ENCODE results near the gene IL16. TPM values are rescaled to one million over a fixed set of nuclear protein-coding genes. Genes with fewer than 3 reads are reported as not detected.

The IL16 gene
- total and polyA plus RNA-seq, 9 donors, result 1.8 to 16.5 (median 9.0) TPM

DNA sequence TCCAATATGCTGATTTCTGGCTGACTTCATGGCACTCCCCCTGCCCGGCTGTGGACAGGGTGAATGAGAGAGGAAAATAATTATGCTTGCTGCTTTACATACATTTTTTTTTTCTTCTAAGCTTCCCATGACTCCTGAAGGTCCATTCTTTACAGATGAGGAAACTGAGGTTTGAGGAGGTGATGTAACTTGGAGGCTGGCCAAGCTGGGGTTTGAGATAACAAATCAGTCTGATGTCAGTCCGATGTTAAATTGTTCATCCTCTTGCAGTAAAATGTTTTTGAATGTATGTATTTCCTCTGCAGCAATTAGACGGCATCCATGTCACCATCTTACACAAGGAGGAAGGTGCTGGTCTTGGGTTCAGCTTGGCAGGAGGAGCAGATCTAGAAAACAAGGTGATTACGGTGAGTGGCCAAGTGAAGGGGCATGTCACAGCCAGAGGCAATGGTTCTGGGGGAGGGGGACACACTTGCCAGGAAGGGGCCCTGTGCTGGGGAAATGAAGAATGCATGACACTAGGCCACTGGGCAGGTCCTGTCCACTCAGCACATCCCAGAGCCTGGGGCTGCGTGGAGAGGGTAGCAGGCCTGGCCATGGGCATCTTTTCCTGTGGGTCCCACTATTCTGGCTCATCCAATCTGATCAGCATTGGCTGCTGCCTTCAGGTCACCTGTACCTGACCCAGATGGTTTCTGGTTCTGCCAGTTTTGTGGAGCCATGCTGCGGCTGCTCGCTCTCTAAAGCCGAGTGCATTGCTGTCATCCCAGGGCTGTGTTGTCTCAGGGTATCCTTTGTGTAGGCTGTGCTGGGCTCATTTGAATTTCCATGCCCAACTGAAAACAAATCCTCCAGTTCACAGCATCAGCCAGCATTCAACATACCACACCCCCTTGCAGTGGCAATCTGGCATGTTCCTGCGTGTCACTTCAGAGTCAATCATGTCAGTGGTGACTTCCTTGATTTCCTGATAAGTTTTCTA, 106.9 kb downstream of the IL16 start:
- H3K4me1 ChIP-seq (ENCODE audit: insufficient read depth), result no peaks in the 10 kb centered on the region
- no peak for TF ChIP-seq EP300 (IDR thresholded peaks at IDR 0.05)
- TF ChIP-seq POLR2A (IDR thresholded peaks at IDR 0.05), result no peak
- TF ChIP-seq, protein P1, sequence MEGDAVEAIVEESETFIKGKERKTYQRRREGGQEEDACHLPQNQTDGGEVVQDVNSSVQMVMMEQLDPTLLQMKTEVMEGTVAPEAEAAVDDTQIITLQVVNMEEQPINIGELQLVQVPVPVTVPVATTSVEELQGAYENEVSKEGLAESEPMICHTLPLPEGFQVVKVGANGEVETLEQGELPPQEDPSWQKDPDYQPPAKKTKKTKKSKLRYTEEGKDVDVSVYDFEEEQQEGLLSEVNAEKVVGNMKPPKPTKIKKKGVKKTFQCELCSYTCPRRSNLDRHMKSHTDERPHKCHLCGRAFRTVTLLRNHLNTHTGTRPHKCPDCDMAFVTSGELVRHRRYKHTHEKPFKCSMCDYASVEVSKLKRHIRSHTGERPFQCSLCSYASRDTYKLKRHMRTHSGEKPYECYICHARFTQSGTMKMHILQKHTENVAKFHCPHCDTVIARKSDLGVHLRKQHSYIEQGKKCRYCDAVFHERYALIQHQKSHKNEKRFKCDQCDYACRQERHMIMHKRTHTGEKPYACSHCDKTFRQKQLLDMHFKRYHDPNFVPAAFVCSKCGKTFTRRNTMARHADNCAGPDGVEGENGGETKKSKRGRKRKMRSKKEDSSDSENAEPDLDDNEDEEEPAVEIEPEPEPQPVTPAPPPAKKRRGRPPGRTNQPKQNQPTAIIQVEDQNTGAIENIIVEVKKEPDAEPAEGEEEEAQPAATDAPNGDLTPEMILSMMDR (IDR thresholded peaks at IDR 0.05), result no peak
- H3K27ac ChIP-seq, result no peak overlapping the region
- no peaks in the 10 kb centered on the region for H3K9me3 ChIP-seq
- intact Hi-C loops (cut with DNase I), result no loop called here
- H3K36me3 ChIP-seq, result no peaks in the 10 kb centered on the region
- no peak overlapping the region for H3K4me3 ChIP-seq
- WGBS, 3 donors, result 83 to 86% (median 83%) methylated on average over 9 of the region's 9 CpGs
- no peaks in the 10 kb centered on the region for H3K27me3 ChIP-seq
- no peak for DNase-seq

DNA sequence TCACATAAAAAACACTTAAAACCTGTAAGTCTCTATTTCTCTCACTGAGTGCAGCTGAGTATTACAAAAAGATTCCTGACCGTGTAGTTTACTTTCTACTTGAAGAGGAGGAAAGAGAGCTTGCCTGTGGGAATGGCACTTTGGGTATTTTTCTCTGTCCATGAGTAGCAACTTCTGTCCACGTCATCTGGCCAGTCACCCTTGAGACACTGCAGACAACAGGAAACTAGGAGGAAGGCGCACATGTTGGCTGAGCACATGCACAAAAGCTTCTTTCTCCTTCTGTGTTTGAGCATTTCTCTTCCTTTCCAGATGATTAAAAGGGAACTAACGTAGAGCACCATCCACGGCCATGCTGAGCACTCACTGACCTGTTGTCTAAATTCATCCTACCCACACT, 107.5 kb downstream of the IL16 start:
- Histone ChIP-seq H3K27me3 (no peaks in the 10 kb centered on the region), H3K4me3 (no peak overlapping the region), H3K36me3 (no peaks in the 10 kb centered on the region), H3K9me3 (no peaks in the 10 kb centered on the region), H3K4me1 (ENCODE audit: insufficient read depth) (no peaks in the 10 kb centered on the region), H3K27ac (no peak overlapping the region)
- intact Hi-C loops (cut with DNase I), result no loop called here
- DNase-seq, result no peak
- TF ChIP-seq POLR2A (IDR thresholded peaks at IDR 0.05) (no peak), EP300 (IDR thresholded peaks at IDR 0.05) (no peak)
- TF ChIP-seq, protein P1 (IDR thresholded peaks at IDR 0.05), result no peak
- 81 to 89% (median 81%) methylated on average over 5 of the region's 5 CpGs for WGBS, 3 donors

DNA sequence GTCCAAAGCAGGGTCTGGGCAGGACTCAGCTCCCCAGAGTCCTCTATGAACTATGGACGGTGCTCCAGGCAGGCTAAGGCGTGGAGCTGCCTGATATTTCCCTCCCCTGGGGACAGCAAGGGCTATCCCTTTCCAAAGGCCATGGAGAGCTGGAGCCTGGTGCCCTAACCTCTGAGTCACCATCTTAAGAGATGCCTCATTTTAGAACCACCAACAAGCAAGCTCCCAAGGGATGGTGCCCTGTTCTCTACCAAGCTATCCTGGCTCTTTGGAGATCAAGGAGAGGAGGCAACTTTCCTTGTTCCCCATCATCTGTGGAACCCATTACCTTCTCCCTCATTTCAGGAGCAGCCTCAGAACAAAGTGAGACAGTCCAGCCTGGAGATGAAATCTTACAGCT, 111.6 kb downstream of the IL16 start:
- WGBS, 3 donors, result 67 to 90% (median 82%) methylated on average over 2 of the region's 2 CpGs
- H3K27me3 ChIP-seq, result no peaks in the 10 kb centered on the region
- no peaks in the 10 kb centered on the region for H3K9me3 ChIP-seq
- no peak overlapping the region for H3K4me3 ChIP-seq
- no peak overlapping the region for H3K27ac ChIP-seq
- TF ChIP-seq, protein P1 (IDR thresholded peaks at IDR 0.05), result no peak
- TF ChIP-seq POLR2A (IDR thresholded peaks at IDR 0.05) (no peak), EP300 (IDR thresholded peaks at IDR 0.05) (no peak)
- H3K4me1 ChIP-seq (ENCODE audit: insufficient read depth), result peaks cover 4% of the 10 kb centered on the region
- intact Hi-C loops (cut with DNase I), result no loop called here
- no peaks in the 10 kb centered on the region for H3K36me3 ChIP-seq
- DNase-seq, result no peak

DNA sequence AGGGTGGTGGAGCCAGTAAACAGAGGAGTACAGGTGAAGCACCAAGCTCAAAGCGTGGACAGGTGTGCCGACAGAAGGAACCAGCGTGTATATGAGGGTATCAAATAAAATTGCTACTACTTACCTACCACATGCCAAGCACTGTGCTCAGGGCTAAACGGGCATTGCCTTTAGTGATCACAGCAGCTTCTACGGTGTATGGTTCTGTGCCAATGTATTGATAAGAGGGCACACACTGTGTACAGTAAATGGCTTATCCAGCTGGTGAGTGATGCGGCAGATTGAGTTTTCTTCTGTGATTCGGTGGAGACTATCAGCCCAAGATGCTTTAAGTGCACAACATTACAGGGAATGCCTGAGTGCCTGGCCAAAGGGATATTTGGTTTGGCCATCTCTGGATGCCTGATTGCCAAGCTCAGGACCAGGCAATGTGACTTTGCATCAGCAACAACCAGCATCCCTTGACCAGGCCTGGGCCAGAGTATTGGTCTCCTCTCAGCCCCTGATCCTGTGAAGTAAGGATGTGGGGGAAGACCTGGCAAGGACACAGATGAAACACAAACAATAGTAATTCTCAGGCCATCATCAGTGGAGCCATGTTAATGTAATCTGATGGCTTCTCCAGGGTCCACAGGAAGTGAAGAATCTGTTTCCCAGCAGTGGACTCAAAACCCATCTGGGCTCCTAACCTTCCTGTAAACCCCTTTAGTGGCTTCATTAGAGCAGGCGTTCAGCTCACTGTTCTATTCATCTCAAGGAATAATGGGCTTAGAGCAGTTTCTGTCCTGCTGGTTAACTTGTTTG, 113.2 kb downstream of the IL16 start:
- intact Hi-C loops (cut with DNase I), result no loop called here
- H3K27ac ChIP-seq, result no peak overlapping the region
- no peaks in the 10 kb centered on the region for H3K9me3 ChIP-seq
- H3K36me3 ChIP-seq, result no peaks in the 10 kb centered on the region
- no peak for DNase-seq
- peaks cover 6% of the 10 kb centered on the region for H3K4me1 ChIP-seq (ENCODE audit: insufficient read depth)
- no peaks in the 10 kb centered on the region for H3K27me3 ChIP-seq
- 87 to 92% (median 89%) methylated on average over 8 of the region's 8 CpGs for WGBS, 3 donors
- TF ChIP-seq POLR2A (IDR thresholded peaks at IDR 0.05) (no peak), EP300 (IDR thresholded peaks at IDR 0.05) (no peak)
- TF ChIP-seq, protein P1 (IDR thresholded peaks at IDR 0.05), result no peak
- H3K4me3 ChIP-seq, result no peak overlapping the region
